HG02610 (cell line): ENCODE measurements around the gene TSSK6.

Experiments used
- ATAC-seq: cut with Tn5 transposase; IDR thresholded peaks from one replicate; pipeline ENCODE4 v1.9.1; 2021; ENCODE audit warnings: mild to moderate bottlenecking, moderate library complexity; ENCODE audit not compliant: unreplicated experiment

The TSSK6 gene

DNA sequence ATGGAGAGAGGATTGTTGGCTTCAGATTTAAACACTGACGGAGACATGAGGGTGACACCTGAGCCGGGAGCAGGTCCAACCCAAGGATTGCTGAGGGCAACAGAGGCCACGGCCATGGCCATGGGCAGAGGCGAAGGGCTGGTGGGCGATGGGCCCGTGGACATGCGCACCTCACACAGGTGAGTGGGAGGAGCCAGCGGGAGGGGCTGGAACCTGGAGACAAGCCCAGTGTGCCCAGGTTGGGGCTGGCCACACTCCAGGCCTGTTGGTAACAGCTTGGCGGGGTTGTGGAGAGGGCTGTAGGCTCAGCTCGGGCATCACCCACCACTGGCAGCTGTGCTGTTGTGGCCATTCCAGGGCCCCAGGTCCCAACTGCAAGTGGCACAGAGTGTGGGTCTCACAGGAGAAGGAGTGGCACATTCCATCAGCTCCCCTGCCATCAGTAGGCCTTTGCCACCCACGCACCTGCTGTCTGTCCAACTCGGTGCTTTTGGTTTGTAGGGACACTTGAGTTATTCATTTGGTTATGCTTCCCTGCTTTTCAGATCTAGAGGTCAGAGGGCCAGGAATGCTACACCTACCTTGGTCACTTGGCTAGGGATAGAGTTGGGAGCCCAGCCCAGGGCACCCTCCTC lies 49.8 kb downstream of the TSSK6 start:
- ATAC-seq, result no peak

DNA sequence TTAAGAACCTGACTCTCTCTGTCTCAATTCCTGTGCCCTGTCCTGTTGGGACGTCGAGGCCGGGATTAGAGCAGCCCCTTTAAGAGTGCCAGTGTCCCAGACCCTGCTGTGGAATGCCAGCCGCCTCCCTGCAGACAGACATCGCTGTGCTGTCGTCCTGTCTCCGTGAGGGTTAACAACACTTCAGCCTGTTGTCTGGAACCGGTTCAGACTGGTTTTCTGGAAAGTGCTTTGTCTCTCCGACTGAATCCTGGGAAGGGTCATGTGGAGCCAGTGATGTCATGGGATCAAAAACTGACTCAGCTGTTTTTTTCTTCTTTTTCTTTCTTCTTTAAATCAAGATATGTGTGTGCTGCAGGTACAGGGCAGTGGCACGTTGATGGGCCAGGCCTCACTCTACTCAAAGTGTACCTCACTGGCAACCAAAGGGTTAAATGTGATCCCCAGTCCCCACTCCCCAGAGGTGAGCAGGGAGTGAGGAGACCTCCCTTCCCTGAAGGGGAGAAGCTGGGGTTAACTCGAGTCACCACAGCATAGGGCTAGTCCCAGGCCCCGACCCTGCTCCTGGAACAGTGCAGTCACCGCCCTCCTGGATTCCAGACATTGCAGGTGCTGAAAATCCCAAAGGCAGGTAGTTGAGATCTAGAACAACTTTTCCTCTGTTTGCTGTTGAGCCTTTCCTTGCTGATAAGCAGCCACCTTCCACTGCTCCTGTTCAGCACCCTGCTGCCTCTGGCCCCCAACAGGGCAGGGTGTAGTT lies 50.8 kb downstream of the TSSK6 start:
- no peak for ATAC-seq
